GM12878 (cell line): Measurements from ENCODE around the gene MAST3. TPM values are rescaled to one million over a fixed set of nuclear protein-coding genes. Genes with fewer than 3 reads are reported as not detected.
"Not testable (repeated sequence)": the region's sequence is repeated elsewhere in the genome, so short reads cannot be mapped to it uniquely, and the experiment has no call there.

Source experiments
- ATAC-seq: fragments of 200-7000 bp; cut with Tn5 transposase; 3 replicates; pipeline ENCODE4 v1.9.1; 2020; ENCODE audit warnings: mild to moderate bottlenecking, moderate library complexity
- BruUV-seq: library from RNA; stranded (reverse); fragments of 400-500 nt; replicated peaks from 2 replicates; lab custom pipeline; 2021; lab: Mats Ljungman, UMichigan
- CTCF ChIA-PET: fragments of 300-600 bp; sonication (Branson Sonifier 250); formaldehyde crosslinking; extraction: SDS; loops from one replicate; lab custom pipeline; 2021; ENCODE audit warnings: inconsistent platforms; lab: Yijun Ruan, JAX
- POLR2A ChIA-PET: fragments of 350-600 bp; formaldehyde crosslinking; extraction: SDS; loops from one replicate; lab custom pipeline; 2021; ENCODE audit warnings: inconsistent platforms; lab: Charles Lee
- RAD21 ChIA-PET: fragments of 300-600 bp; sonication (Branson Sonifier 250); formaldehyde crosslinking; loops from one replicate; lab custom pipeline; 2023; ENCODE audit warnings: antibody characterized with exemption; ENCODE audit not compliant: unreplicated experiment; lab: Charles Lee
- SMC1A ChIA-PET: fragments of 300-600 bp; sonication (Branson Sonifier 250); formaldehyde crosslinking; loops from one replicate; lab custom pipeline; 2023; ENCODE audit not compliant: unreplicated experiment, uncharacterized antibody; lab: Charles Lee
- DNase-seq: peaks from one replicate; pipeline ENCODE4 v3.0.0-alpha.2; 2011; ENCODE audit warnings: low read depth, low spot score
- FAIRE-seq: peaks from 3 replicates; lab custom pipeline; 2011; peaks lifted over from hg19 to GRCh38; lab: Jason Lieb, UNC
- H2AFZ ChIP-seq: 2 replicates; pipeline ENCODE4 v1.6.0; 2011; ENCODE audit warnings: low read depth, low read length, control low read depth; ENCODE audit not compliant: control insufficient read depth
- H3K27ac ChIP-seq: 2 replicates; pipeline ENCODE4 v1.5.1; 2011; ENCODE audit warnings: control low read depth; ENCODE audit not compliant: control insufficient read depth, insufficient read depth
- H3K27me3 ChIP-seq, 2 experiments: replicated peaks in 1 of 2; 2 replicates each; pipeline versions ENCODE4 v1.6.0 to v1.6.1; 2011; ENCODE audit warnings: low read length in 1 of 2; ENCODE audit not compliant: control insufficient read depth in 2 of 2, insufficient read depth in 2 of 2
- H3K36me3 ChIP-seq, 2 experiments: 2 replicates each; pipeline ENCODE4 v1.5.1; 2011; ENCODE audit warnings: low read length in 1 of 2; ENCODE audit not compliant: control insufficient read depth in 2 of 2, insufficient read depth in 2 of 2
- H3K4me1 ChIP-seq: 2 replicates; pipeline ENCODE4 v1.6.1; 2011; ENCODE audit warnings: mild to moderate bottlenecking, low read length, moderate library complexity, mixed read lengths; ENCODE audit not compliant: control insufficient read depth, insufficient read depth
- H3K4me2 ChIP-seq: 2 replicates; pipeline ENCODE4 v1.6.0; 2011; ENCODE audit warnings: control low read depth; ENCODE audit not compliant: control insufficient read depth, insufficient read depth
- H3K4me3 ChIP-seq: fragments of 200-600 bp; sonication (generic); 2 replicates; pipeline ENCODE4 v1.5.1; 2016
- H3K79me2 ChIP-seq: 2 replicates; pipeline ENCODE4 v1.6.0; 2011; ENCODE audit warnings: low read length; ENCODE audit not compliant: control insufficient read depth, insufficient read depth
- H3K9ac ChIP-seq: 2 replicates; pipeline ENCODE4 v1.8.0; 2011; ENCODE audit warnings: low read length, control low read depth, mixed read lengths; ENCODE audit not compliant: control insufficient read depth, insufficient read depth
- H3K9me3 ChIP-seq: replicated peaks from 3 replicates; pipeline ENCODE4 v1.5.1; 2011; ENCODE audit warnings: mild to moderate bottlenecking, low read length; ENCODE audit not compliant: control insufficient read depth, insufficient read depth
- H4K20me1 ChIP-seq: 2 replicates; pipeline ENCODE4 v1.6.0; 2011; ENCODE audit not compliant: control insufficient read depth, insufficient read depth
- ATF7 ChIP-seq: fragments of 450-650 bp; IDR thresholded peaks from 2 replicates; pipeline ENCODE4 v1.6.1; 2016; ENCODE audit warnings: low read depth, mild to moderate bottlenecking
- BHLHE40 ChIP-seq, 2 experiments: fragments of 450-650 bp in 1 of 2; IDR thresholded peaks; 2 replicates each; pipeline ENCODE4 v1.6.1; 2011 to 2017; ENCODE audit warnings: low read depth in 2 of 2, borderline replicate concordance in 1 of 2, improper control_type of control experiment in 1 of 2, low read length in 1 of 2, mild to moderate bottlenecking in 1 of 2
- CBX3 ChIP-seq: fragments of 200-600 bp; sonication (generic); IDR thresholded peaks from 2 replicates; pipeline ENCODE4 v1.6.1; 2016; ENCODE audit warnings: low read depth, borderline replicate concordance
- CEBPB ChIP-seq, 2 experiments: fragments of 150-350 bp in 1 of 2; IDR thresholded peaks; 2 replicates each; pipeline ENCODE4 v1.6.1; 2012 to 2014; ENCODE audit warnings: low read depth in 2 of 2, low read length in 2 of 2, borderline replicate concordance in 1 of 2, inconsistent platforms in 1 of 2
- CREB1 ChIP-seq: IDR thresholded peaks from 2 replicates; pipeline ENCODE4 v1.6.1; 2012; ENCODE audit warnings: low read depth, mild to moderate bottlenecking, inconsistent platforms
- CREM ChIP-seq: IDR thresholded peaks from 2 replicates; pipeline ENCODE4 v1.6.1; 2014; ENCODE audit warnings: antibody characterized with exemption, low read depth
- EED ChIP-seq: sonication (generic); IDR thresholded peaks from 2 replicates; pipeline ENCODE4 v1.6.1; 2016; ENCODE audit warnings: antibody characterized with exemption, low read depth
- GABPA ChIP-seq: IDR thresholded peaks from 2 replicates; pipeline ENCODE4 v1.6.1; 2014; ENCODE audit warnings: antibody characterized with exemption, low read depth, mild to moderate bottlenecking, inconsistent platforms
- IKZF1 ChIP-seq: fragments of 450-650 bp; conservative IDR thresholded peaks from 2 replicates; pipeline ENCODE4 v1.6.1; 2017; ENCODE audit warnings: antibody characterized with exemption, mild to moderate bottlenecking
- IKZF2 ChIP-seq, 2 experiments: fragments of 450-650 bp; IDR thresholded peaks; 2 replicates each; pipeline ENCODE4 v1.6.1; 2017; ENCODE audit warnings: mild to moderate bottlenecking in 2 of 2, moderate library complexity in 2 of 2
- MTA2 ChIP-seq: fragments of 450-650 bp; IDR thresholded peaks from 2 replicates; pipeline ENCODE4 v1.6.1; 2016; ENCODE audit warnings: low read depth, mild to moderate bottlenecking, moderate library complexity
- PKNOX1 ChIP-seq: fragments of 450-650 bp; IDR thresholded peaks from 2 replicates; pipeline ENCODE4 v1.6.1; 2016; ENCODE audit warnings: mild to moderate bottlenecking
- POU2F2 ChIP-seq: IDR thresholded peaks from 3 replicates; pipeline ENCODE4 v1.6.1; 2011; ENCODE audit warnings: low read depth, mild to moderate bottlenecking, low read length, borderline replicate concordance
- RUNX3 ChIP-seq: IDR thresholded peaks from 2 replicates; pipeline ENCODE4 v1.6.1; 2012; ENCODE audit warnings: low read length, inconsistent platforms
- SP1 ChIP-seq: IDR thresholded peaks from one replicate; pipeline ENCODE4 v1.6.1; 2011; ENCODE audit warnings: low read depth, low read length
- SREBF2 ChIP-seq: IDR thresholded peaks from 2 replicates; pipeline ENCODE4 v1.6.1; 2012; ENCODE audit warnings: mild to moderate bottlenecking, low read length
- SRF ChIP-seq, 2 experiments: IDR thresholded peaks; 2 replicates each; pipeline ENCODE4 v1.6.1; 2011; ENCODE audit warnings: low read depth in 2 of 2, low read length in 2 of 2, mild to moderate bottlenecking in 1 of 2, moderate library complexity in 1 of 2
- ZNF24 ChIP-seq: fragments of 450-650 bp; IDR thresholded peaks from 2 replicates; pipeline ENCODE4 v1.6.1; 2017; ENCODE audit warnings: antibody characterized with exemption, mild to moderate bottlenecking
- WGBS: methylation state at CpG from one replicate; pipeline ENCODE4 v1.1.6; 2016; ENCODE audit warnings: low lambda C conversion rate; ENCODE audit not compliant: insufficient replicate concordance, insufficient coverage; ENCODE audit errors: missing lambda C conversion rate; 5-methylcytosine and 5-hydroxymethylcytosine counted together
- in situ Hi-C: fragments of 300-500 bp; cut with MboI; formaldehyde crosslinking; loops from 9 replicates; pipeline ENCODE4 v1.14.3; 2018; ENCODE audit warnings: mixed read lengths
- intact Hi-C: fragments of 100-400 bp; cut with micrococcal nuclease; formaldehyde crosslinking; loops from one replicate; pipeline ENCODE4 v1.14.2; 2022; ENCODE audit not compliant: unreplicated experiment
- polyA plus RNA-seq, 11 experiments: library from polyadenylated mRNA; depleted of rRNA in 4 of 11; unstranded in 6 of 11; stranded (reverse) in 5 of 11; fragments of >200 nt; fragmentation: Nextera tagmentation in 4 of 11; fragmentation: Illumina TruSeq in 1 of 11; extraction: Ambion mirVana in 4 of 11; extraction: Trizol in 1 of 11; gene quantifications; 1 replicate in 1 of 11; 2 replicates in 10 of 11; pipeline versions ENCODE4 v1.2.1 to v1.2.3, GENCODE V29; 2011 to 2016; ENCODE audit warnings: inconsistent platforms in 2 of 11, missing spikeins in 2 of 11, low read depth in 1 of 11
- total RNA-seq, 4 experiments: library from RNA; depleted of rRNA in 3 of 4; stranded (reverse); fragments of >200 nt in 3 of 4; fragmentation: Illumina TruSeq in 1 of 4; extraction: Trizol in 1 of 4; gene quantifications; 2 replicates each; pipeline versions ENCODE4 v1.2.1 to v1.2.3, GENCODE V29; 2013 to 2021

The MAST3 gene
- total and polyA plus RNA-seq, 10 of the 15 experiments (the other 5 are each of a cell fraction or from before 2014, with no cell fraction given), result 3.0 to 22.2 (median 7.5) TPM

GRCh38 chr19:18086590-18087138 lies 10.9 kb upstream of the MAST3 start, which contains the start of gene IL12RB1 (continued):
- no peak for TF ChIP-seq SRF (IDR thresholded peaks at IDR 0.05; ENCODE audit: low read depth in 2 of 2, low read length in 2 of 2)
- TF ChIP-seq PKNOX1, result peak; percentile 43; the same call in 1 of the 2 replicates
- TF ChIP-seq CBX3, result no peak

GRCh38 chr19:18089096-18089541 lies 8.5 kb upstream of the MAST3 start:
- H3K36me3 ChIP-seq, intact Hi-C loops, FAIRE-seq, H4K20me1 ChIP-seq, H3K9ac ChIP-seq, DNase-seq, H2AFZ ChIP-seq, in situ Hi-C loops, H3K27me3 ChIP-seq, H3K4me2 ChIP-seq, BruUV-seq, H3K79me2 ChIP-seq, H3K9me3 ChIP-seq: not testable (repeated sequence)
- Histone ChIP-seq H3K4me3 (0 out of 2 replicates have a peak overlapping the region, but pooled peaks have one; percentile 19), H3K4me1 (peaks cover 34% of the 10 kb centered on the region), H3K27ac (peak overlapping the region; percentile 93)
- 1% methylated on average over 11 of the region's 11 CpGs for WGBS
- TF ChIP-seq SP1, result peak; percentile 21
- peak; percentile 21; the same call in 1 of the 2 replicates for TF ChIP-seq MTA2
- 0 out of 2 replicates have a peak, but pooled peaks have one; percentile 34 for TF ChIP-seq GABPA
- TF ChIP-seq SREBF2, result 0 out of 2 replicates have a peak, but pooled peaks have one; percentile 11
- peak; percentile 34; the same call in 1 of the 2 replicates for TF ChIP-seq RUNX3
- TF ChIP-seq BHLHE40 (IDR thresholded peaks at IDR 0.05; ENCODE audit: borderline replicate concordance in 1 of 2, low read depth in 2 of 2, low read length in 1 of 2), result peak in 1 of 2 experiments; percentile 38; a peak in 1 of 4 replicates
- TF ChIP-seq POU2F2, result peak; percentile 56; the same call in 1 of the 3 replicates
- peak in 1 of 2 experiments; percentile 86; a peak in 2 of 4 replicates for TF ChIP-seq CEBPB (IDR thresholded peaks at IDR 0.05; ENCODE audit: borderline replicate concordance in 1 of 2, low read depth in 2 of 2, low read length in 2 of 2)
- TF ChIP-seq EED, result 0 out of 2 replicates have a peak, but pooled peaks have one; percentile 49
- peak in 1 of 2 experiments; percentile 58; a peak in 1 of 4 replicates for TF ChIP-seq SRF (IDR thresholded peaks at IDR 0.05; ENCODE audit: low read depth in 2 of 2, low read length in 2 of 2)
- TF ChIP-seq PKNOX1, result peak; percentile 70
- TF ChIP-seq IKZF2 (IDR thresholded peaks at IDR 0.05), result peak; percentile 50 to 69; a peak in 3 of 4 replicates
- peak; percentile 53; the same call in 1 of the 2 replicates for TF ChIP-seq IKZF1
- peak; percentile 57; the same call in 1 of the 2 replicates for TF ChIP-seq CREM
- 0 out of 2 replicates have a peak, but pooled peaks have one; percentile 15 for TF ChIP-seq ZNF24
- TF ChIP-seq ATF7, result peak; percentile 46; the same call in 1 of the 2 replicates
- TF ChIP-seq CREB1, result peak; percentile 86
- SMC1A ChIA-PET, result interaction anchor here (0.6 to 5.0 kb wide), 2 partner anchors 9 to 371 kb away, joined by 3 to 30 read pairs; partner anchors contain the start of gene MAST3
- CTCF ChIA-PET, result interaction anchor here (1.2 kb wide), 1 partner anchor 9 kb away, joined by 3 read pairs; no protein-coding TSS in a partner anchor
- POLR2A ChIA-PET, result interaction anchor here (0.6 to 4.2 kb wide), 7 partner anchors 9 to 216 kb away, joined by 3 to 31 read pairs (median 5); partner anchors contain the start of genes MAST3 and PIK3R2
- RAD21 ChIA-PET, result interaction anchor here (0.7 to 3.6 kb wide), 5 partner anchors 10 to 1887 kb away, joined by 3 to 37 read pairs (median 4); partner anchors contain the start of gene MAST3
- ATAC-seq, result peak; percentile 75
